Suppressor macrophage treated with lipopolysaccharide for 4 hours (primary cell): ENCODE measurements around the gene ZRANB1.
"Not testable (repeated sequence)": the region's sequence is repeated elsewhere in the genome, so short reads cannot be mapped to it uniquely, and the experiment has no call there.

ENCODE experiments used
- DNase-seq: peaks from one replicate; pipeline ENCODE4 v3.0.0-alpha.2; 2020

ZRANB1 gene

DNA sequence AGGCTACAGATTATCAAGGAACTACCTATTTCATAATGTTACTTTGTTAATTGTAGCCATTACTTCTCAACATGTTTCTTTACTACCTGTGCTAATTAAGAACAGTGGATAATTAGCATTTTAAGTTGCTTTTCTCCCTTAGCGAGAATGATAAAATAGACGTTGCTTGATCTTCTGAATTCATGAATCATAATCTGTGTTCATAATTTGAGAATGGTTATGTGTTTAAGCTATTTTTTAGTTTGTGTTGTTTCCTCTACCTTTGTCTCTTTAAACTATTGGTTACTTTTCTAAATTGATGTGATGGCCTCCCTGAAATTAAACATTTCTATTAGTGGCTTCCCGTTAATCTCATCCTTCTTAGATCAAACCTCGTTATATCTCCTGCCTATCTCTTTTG lies at the start of gene ZRANB1:
Gene ZRANB1 (plus strand): TSS at position 301 of the 400 bp plus-strand sequence. CDS start 371 bp downstream, outside the sequence.
- no peak for DNase-seq

GRCh38 chr10:124892905-124893304 lies 49.0 kb upstream of the ZRANB1 start:
- DNase-seq = no peak

DNA sequence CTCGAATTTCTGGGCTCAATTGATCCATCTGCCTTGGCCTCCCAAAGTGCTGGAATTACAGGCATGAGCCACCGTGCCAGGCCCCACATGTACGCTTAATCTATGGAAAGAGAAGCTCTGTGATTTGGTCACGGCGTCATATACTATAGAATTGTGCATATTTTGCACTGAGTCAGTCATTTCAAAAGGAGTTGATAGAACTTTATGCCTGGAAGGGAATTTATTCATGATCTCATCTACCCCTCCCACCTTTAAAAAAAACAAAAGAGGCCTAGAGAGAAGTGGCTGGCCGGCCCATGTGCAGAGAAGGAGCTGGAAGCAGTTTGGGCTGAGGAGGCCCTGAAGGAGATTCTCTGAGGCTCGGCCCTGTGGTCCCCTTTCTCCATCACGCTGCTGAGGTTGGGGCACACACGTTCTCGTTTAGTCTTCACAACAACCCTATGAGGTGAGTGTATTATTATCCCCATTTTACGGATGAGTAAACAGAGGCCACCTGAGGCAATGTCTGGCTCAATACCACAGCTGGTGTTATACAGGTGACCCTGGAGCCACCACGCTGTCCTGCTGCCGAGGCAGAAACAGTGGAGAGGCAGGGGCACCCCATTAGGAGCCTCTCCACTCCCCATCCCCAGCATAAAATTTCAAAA lies 47.2 kb upstream of the ZRANB1 start:
- no peak for DNase-seq

GRCh38 chr10:124896751-124897150 lies 45.2 kb upstream of the ZRANB1 start:
- no peak for DNase-seq

- no peak for DNase-seq
These were observed 43.5 kb upstream of the ZRANB1 start for GRCh38 chr10:124898471-124898870.

- DNase-seq = no peak
These were observed 42.8 kb upstream of the ZRANB1 start for GRCh38 chr10:124899151-124899550.

GRCh38 chr10:124902462-124902861 lies 39.5 kb upstream of the ZRANB1 start:
- DNase-seq = no peak

- no peak for DNase-seq
These were observed 38.8 kb upstream of the ZRANB1 start for GRCh38 chr10:124903111-124903510.

- no peak for DNase-seq
These were observed 37.1 kb upstream of the ZRANB1 start for GRCh38 chr10:124904796-124905195.

DNA sequence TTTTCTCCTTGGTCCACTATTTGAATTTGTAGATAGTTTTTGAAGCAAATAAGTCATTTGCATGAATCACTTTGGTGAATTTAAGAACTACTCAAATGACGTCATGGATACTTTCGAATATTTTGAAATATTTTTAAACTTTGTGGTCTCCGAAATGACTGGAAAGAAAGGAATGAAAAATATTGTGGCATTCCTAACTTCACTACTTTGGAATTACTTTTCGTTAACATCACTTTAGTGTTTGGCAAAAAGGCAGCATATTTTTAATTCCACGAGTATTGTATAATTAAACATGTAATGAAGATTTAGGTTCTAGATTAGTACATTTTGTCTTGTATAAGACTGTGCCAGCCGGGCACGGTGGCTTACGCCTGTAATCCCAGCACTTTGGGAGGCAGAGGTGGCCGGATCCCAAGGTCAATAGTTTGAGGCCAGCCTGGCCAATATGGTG lies 35.3 kb upstream of the ZRANB1 start:
- no peak for DNase-seq

DNA sequence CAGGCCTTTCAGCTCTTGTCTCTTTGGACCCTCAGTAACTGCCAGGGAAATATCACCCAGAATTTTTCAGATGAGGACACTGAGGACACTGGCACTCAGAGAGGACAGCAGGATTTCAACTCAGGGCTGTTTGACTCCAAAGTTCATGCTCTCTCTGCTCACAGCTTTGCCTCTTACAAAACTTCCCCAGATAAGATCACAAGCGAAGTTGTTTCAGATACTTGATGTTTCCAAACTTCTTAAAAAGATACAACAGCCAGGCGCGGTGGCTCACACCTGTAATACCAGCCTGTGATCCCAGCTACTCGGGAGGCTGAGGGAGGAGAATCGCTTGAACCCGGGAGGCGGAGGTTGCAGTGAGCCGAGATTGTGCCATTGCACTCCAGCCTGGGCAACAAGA lies 32.4 kb upstream of the ZRANB1 start:
- no peak for DNase-seq

DNA sequence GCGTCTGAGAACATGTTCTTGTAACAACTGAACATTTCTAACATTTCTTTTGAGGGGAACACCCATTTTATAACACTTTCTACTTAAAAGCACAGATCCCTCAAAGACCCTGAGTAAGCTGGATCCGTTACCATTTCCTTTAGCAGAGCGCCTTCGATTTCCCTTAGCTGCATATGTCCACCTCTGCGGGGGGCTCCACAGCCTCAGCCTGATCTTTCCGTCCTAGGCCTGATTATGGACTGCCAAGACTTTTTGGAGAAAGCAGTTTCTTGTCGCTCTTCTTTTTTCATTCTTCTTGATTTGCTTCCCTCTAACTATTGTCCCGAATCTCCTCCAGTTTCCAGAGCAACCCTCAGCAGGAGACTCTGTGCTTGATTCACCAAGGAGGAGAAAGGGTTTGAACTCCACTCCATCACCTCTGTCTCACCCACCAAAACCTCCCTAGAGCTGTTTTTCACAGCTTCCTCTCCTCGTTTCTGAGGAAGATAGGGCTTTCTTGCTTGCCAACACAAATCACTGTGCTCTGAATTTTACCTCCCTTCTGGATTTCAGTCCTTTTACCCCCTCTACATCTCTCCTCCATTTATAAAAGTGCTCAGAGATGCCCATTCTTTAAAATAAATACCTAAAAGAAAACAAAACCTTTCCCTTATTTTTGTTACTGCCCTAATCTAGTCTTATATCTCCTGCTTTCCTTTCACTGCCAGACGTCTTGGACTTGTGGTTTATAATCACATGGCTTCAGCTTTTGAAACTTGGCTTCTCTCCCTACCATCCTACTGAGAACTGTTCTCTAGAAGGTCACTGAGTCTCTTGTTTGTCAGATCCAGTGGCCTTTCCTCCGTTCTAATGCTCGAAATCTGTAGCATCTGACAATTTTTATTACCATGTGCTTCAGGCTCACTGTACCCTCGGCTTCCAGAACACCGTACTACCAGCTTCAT lies 30.5 kb upstream of the ZRANB1 start:
- peak; percentile 50 for DNase-seq

DNA sequence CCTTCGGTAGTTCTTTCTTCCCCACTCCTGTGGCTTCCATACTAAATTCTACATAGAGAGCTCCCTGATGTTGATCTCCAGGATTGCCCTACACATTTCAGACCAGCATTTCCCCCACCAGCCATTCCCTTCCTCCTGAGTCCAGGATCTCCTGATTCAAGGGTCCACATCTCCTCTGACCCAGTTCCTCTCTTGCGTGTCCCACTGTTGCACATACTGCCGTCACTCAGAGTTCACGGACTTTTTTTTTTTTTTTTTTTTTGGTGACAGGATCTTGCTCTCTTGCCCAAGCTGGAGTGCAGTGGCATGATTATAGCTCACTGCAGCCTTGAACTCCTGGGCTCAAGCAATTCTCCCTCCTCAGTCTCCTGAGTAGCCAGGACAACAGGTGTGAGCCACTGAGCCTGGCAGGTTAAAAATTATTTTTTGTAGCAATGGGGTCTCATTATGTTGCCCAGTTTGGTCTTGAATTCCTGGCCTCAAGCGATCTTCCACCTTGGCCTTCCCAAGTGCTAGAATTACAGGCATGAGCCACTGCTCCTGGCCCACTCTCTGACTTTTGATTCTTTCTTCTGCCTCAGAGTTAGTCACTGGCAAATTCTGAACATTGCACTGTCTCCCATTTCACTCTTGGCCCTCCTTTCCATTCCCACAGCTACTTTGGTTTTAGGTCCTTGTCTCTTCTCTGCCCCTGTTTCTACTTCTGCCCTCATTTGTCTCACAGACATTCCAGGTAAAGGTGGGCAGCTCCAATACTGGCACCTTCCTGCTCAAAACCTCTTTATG lies 29.6 kb upstream of the ZRANB1 start:
- peak; percentile 63 for DNase-seq

DNA sequence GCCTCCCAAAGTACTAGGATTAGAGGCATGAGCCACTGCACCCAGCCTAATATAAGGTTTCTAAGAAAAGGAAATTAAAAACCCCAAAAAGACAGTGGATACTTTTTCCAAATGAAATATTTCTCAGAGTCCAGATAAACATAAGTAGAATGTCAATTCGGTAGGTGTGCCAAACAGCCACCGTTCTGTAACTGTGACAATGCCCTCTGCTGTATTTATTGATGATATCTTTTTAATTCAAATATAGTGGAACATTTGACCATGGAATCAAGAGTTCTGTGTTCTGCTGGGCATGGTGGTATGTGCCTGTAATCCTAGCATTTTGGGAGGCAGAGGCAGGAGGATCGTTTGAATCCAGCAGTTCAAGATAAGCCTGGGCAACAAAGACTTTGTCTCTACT lies 28.8 kb upstream of the ZRANB1 start:
- no peak for DNase-seq

- DNase-seq = not testable (repeated sequence)
These were observed 27.5 kb upstream of the ZRANB1 start for GRCh38 chr10:124914398-124914797.

DNA sequence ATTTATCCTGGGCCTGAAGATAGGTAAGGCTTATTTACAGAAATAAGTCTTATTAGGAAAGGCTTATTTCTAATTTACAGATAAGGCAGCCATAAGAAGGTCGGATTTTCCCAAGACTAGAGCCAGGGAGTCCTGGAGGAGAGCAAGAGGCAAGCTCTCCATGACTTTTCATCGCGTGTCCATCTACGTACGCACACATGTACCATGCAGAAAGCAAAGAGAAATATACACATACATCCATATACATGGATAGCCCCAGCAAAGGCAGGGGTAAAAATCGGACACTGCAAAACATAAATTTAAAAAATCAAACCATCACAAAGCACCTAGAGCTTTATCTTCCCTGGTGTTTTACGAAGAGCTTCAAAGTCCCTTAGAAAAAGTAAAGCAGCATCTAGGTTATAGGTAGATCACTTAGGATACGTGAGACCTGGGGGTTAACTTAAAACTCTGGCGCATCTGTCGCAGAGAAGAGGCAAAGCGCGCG lies 25.8 kb upstream of the ZRANB1 start:
- DNase-seq = no peak

DNA sequence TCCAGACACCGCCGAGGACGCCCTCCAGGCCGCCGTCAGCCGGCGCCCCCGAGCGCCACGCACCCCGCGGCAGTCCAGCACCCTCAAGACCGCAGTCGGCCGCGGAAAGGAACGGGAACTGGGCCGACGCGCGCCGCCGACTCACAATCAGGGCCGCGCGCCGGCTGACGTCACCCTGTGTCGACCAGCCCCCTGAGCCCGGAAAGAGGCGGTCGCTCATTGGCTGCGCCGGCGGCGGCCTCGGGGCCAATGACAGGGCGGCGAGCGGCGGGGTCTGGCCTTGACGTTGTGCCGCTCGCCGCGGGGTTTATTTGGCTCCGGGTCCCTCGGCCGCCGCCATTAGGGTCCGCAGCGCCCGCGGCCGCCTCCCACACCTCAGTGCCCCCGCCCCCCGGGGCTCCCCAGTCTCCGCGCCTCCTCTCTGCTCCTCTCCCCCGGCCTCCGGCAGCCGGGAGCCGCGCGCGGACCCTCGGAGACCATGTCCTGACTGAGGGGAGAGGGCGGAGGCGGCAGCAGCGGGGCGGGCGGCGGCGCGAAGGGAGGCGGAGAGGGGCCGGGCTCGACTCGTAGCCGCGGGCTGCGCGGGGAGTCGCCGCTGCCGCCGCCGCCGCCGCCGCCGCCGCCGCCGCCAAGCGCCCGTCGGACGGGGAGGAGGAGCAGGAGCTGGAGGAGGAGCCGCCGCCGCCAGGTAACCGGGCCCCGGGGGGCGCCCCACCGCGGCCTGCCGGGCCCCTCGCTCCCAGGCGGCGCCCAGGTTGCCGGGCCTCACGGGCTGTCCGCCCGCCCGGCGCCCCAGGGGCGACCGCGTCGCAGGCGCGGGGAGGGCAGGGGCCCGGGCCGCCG lies 25.1 kb upstream of the ZRANB1 start:
- peak; percentile 99 for DNase-seq

GRCh38 chr10:124917428-124918190 lies 24.3 kb upstream of the ZRANB1 start:
- DNase-seq = peak; percentile 38

DNA sequence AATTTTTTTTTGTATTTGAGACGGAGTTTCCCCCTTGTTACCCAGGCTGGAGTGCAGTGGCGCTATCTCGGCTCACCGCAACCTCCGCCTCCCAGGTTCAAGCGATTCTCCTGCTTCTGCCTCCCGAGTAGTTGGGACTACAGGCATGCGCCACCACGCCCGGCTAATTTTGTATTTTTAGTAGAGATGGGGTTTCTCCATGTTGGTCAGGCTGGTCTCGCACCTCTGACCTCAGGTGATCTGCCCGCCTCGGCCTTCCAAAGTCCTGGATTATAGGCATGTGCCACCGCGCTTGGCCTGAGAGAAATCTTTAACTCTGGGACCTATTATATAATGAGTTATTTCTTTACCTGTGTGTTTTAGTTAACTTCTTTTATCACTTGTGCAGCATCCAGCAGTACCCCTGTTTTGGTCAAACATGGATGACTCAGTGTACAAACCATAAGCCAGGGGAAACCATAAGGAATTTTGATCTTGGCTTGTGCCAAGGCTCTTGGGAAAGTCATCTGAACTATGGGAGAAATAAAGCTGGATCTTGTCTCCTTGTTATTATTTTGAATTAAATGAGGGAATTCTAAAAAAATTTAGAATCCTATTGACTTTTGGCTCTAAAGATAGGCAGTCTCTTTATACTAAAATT lies 23.6 kb upstream of the ZRANB1 start:
- DNase-seq = no peak

DNA sequence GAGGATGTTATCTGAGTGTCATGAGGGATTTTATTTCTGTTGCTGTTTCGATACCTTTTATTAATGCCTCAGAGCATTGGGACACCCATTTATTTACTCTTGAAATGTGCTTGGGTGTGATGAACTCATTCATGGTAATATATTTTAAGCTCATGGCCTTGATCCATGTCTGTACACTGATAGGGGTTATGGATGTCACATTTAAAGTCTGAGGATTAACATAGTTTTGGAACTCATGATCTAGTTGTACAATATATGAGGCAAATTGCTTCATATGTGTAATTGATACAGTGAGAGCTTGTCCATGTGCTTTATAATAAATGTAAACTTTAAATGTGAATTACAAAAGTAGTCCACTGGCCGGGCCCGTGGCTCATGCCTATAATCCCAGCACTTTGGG lies 23.0 kb upstream of the ZRANB1 start:
- DNase-seq = no peak

DNA sequence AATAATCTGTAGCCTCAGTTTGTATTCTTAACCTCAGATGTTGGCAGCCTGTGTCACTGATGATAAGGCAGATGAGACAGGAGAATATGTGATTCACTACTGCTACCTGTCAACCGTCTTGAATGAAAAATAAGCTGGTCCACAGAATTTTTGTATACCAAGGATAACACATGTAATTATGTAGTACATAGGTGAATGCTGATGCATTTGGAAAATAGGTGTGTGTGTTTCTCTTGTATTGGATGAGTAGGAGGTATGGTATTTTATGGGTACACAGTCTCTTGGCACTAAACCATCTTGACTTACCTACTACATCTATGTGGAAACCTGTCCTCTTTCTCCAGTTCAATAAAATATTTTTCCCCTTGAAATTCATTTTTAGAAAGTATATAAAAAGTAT lies 20.7 kb upstream of the ZRANB1 start:
- no peak for DNase-seq
